Neural cell (in vitro differentiated cells): ENCODE results near the gene CPNE2. TPM values are rescaled to one million over a fixed set of nuclear protein-coding genes. Genes with fewer than 3 reads are reported as not detected.

ENCODE experiments used
- H2AFZ ChIP-seq: fragments of 200-600, 300-800 bp; sonication (generic), shearing (Covaris generic); 2 replicates; pipeline ENCODE4 v1.6.0; 2014; ENCODE audit warnings: low read depth, mild to moderate bottlenecking, antibody characterized with exemption, low read length, moderate library complexity
- H3F3A ChIP-seq: fragments of 200-600 bp; shearing (Covaris generic); 2 replicates; pipeline ENCODE4 v1.6.1; 2016; ENCODE audit warnings: mild to moderate bottlenecking, moderate library complexity, mixed read lengths, antibody characterized with exemption, low read length; ENCODE audit not compliant: insufficient read depth, poor library complexity, severe bottlenecking
- H3K27ac ChIP-seq: fragments of 200-600, 300-800 bp; sonication (generic), shearing (Covaris generic); 2 replicates; pipeline ENCODE4 v1.5.1; 2014; ENCODE audit warnings: mild to moderate bottlenecking, low read length, moderate library complexity
- H3K27me3 ChIP-seq: fragments of 300-800, 200-600 bp; sonication (generic), shearing (Covaris generic); 2 replicates; pipeline ENCODE4 v1.6.0; 2014; ENCODE audit warnings: mild to moderate bottlenecking, low read depth, low read length, moderate library complexity; ENCODE audit not compliant: insufficient read depth
- H3K36me3 ChIP-seq: fragments of 300-800, 200-600 bp; sonication (generic), shearing (Covaris generic); 2 replicates; pipeline ENCODE4 v1.5.1; 2014; ENCODE audit warnings: mild to moderate bottlenecking, antibody characterized with exemption, low read length, moderate library complexity; ENCODE audit not compliant: insufficient read depth
- H3K4me2 ChIP-seq: fragments of 300-800, 200-600 bp; sonication (generic), shearing (Covaris generic); 2 replicates; pipeline ENCODE4 v1.6.0; 2014; ENCODE audit warnings: mild to moderate bottlenecking, low read length
- H3K4me3 ChIP-seq: fragments of 300-800, 200-600 bp; sonication (generic), shearing (Covaris generic); 2 replicates; pipeline ENCODE4 v1.5.1; 2014; ENCODE audit warnings: mild to moderate bottlenecking, low read length, moderate library complexity
- H3K79me2 ChIP-seq: fragments of 200-600 bp; shearing (Covaris generic); replicated peaks from 2 replicates; pipeline ENCODE4 v1.6.0; 2014; ENCODE audit warnings: mild to moderate bottlenecking, low read length, moderate library complexity; ENCODE audit not compliant: insufficient read depth
- H3K9ac ChIP-seq: fragments of 300-800, 200-600 bp; sonication (generic), shearing (Covaris generic); 2 replicates; pipeline ENCODE4 v1.6.1; 2016; ENCODE audit warnings: mild to moderate bottlenecking, low read length, mixed read lengths
- H3K9me2 ChIP-seq: fragments of 200-600 bp; shearing (Covaris generic); 2 replicates; pipeline ENCODE4 v1.6.1; 2016; ENCODE audit warnings: mild to moderate bottlenecking, low read length, mixed read lengths; ENCODE audit not compliant: insufficient read depth
- H3K9me3 ChIP-seq: fragments of 200-600, 300-800 bp; sonication (generic), shearing (Covaris generic); 2 replicates; pipeline ENCODE4 v1.6.1; 2016; ENCODE audit warnings: mild to moderate bottlenecking, mixed run types, low read length, moderate library complexity, mixed read lengths
- H4K20me1 ChIP-seq: fragments of 200-600 bp; shearing (Covaris generic); 2 replicates; pipeline ENCODE4 v1.6.1; 2016; ENCODE audit warnings: mild to moderate bottlenecking, mixed run types; ENCODE audit not compliant: insufficient read depth
- CTCF ChIP-seq: fragments of 450-650 bp; IDR thresholded peaks from 2 replicates; pipeline ENCODE4 v1.5.1; 2014; ENCODE audit warnings: antibody characterized with exemption, mild to moderate bottlenecking, moderate library complexity; ENCODE audit not compliant: poor library complexity, severe bottlenecking
- EP300 ChIP-seq: fragments of 450-650 bp; conservative IDR thresholded peaks from 2 replicates; pipeline ENCODE4 v1.6.1; 2014; ENCODE audit warnings: antibody characterized with exemption, mild to moderate bottlenecking, moderate library complexity; ENCODE audit not compliant: poor library complexity, severe bottlenecking
- EZH2 ChIP-seq: fragments of 200-600, 300-800 bp; shearing (Covaris generic), sonication (generic); IDR thresholded peaks from 2 replicates; pipeline ENCODE4 v1.6.1; 2014; ENCODE audit warnings: antibody characterized with exemption, low read length, borderline replicate concordance, mild to moderate bottlenecking; ENCODE audit not compliant: insufficient read depth, poor library complexity, severe bottlenecking
- MXI1 ChIP-seq: fragments of 450-650 bp; conservative IDR thresholded peaks from 2 replicates; pipeline ENCODE4 v1.6.1; 2014; ENCODE audit warnings: antibody characterized with exemption, mild to moderate bottlenecking; ENCODE audit not compliant: poor library complexity, severe bottlenecking
- POLR2AphosphoS5 ChIP-seq: IDR thresholded peaks from 2 replicates; pipeline ENCODE4 v1.6.1; 2012
- RAD21 ChIP-seq: fragments of 450-650 bp; conservative IDR thresholded peaks from 2 replicates; pipeline ENCODE4 v1.6.1; 2014; ENCODE audit warnings: antibody characterized with exemption, mild to moderate bottlenecking, moderate library complexity
- REST ChIP-seq: IDR thresholded peaks from 2 replicates; pipeline ENCODE4 v1.6.1; 2012; ENCODE audit warnings: borderline replicate concordance
- SMC3 ChIP-seq: fragments of 450-650 bp; conservative IDR thresholded peaks from 2 replicates; pipeline ENCODE4 v1.6.1; 2014; ENCODE audit warnings: antibody characterized with exemption, mild to moderate bottlenecking, moderate library complexity; ENCODE audit not compliant: poor library complexity
- TAF1 ChIP-seq: IDR thresholded peaks from 2 replicates; pipeline ENCODE4 v1.6.1; 2012; ENCODE audit warnings: low read depth
- polyA plus RNA-seq: library from polyadenylated mRNA; depleted of rRNA; stranded (reverse); fragments of >200 nt; gene quantifications from 2 replicates; pipeline ENCODE4 v1.2.3, GENCODE V29; 2014

The CPNE2 gene
- polyA plus RNA-seq, 1 donor from 2014 or later: 18.6 TPM

- Histone ChIP-seq H3K27me3 (no peaks in the 10 kb centered on the region), H3F3A (no peaks in the 10 kb centered on the region), H3K9ac (no peak overlapping the region), H2AFZ (no peak overlapping the region), H3K36me3 (no peaks in the 10 kb centered on the region), H4K20me1 (no peaks in the 10 kb centered on the region), H3K27ac (no peak overlapping the region), H3K9me2 (no peaks in the 10 kb centered on the region), H3K4me2 (no peak overlapping the region), H3K9me3 (no peaks in the 10 kb centered on the region), H3K4me3 (no peak overlapping the region), H3K79me2 (no peaks in the 10 kb centered on the region)
- TF ChIP-seq POLR2AphosphoS5 (no peak), CTCF (no peak), REST (no peak), RAD21 (no peak), TAF1 (no peak), SMC3 (no peak), EZH2 (no peak)
Measured at GRCh38 chr16:57044931-57045693, 47.3 kb upstream of the CPNE2 start.

DNA sequence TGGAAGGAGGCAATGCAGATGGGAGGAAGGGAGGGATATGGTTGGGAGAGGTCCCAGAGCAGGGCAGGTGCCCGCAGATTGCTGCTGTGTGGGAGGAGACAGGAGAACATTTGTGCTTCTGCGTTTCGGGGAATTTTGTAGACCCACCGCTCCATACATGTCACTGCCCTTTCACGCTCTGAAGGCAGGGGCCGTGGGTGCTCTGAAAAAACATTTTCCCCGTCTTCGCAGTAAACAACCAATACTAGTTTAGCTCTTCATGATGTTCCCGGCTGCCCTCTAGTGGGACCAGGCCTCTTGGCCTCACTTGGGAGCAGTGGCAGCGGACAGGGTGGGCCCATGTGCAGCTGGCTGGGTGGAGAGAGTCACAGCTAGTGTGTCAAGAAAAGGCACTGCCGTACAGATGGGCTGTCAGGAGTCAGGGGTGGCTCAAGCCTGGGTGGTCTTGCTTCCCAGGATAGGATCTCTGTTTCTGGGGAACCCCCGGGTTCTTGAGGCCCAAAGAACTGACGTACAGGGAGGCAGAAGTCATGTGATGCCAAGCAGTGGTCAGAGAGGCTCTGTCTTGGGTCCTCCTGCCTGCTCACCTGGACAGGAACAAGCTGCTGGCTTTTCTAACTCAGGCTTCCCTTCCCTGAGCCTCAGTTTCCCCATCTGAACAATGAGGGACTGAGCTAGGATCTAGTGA lies 46.5 kb upstream of the CPNE2 start:
- Histone ChIP-seq H3K4me2 (no peak overlapping the region), H3K27ac (no peak overlapping the region), H3K9ac (no peak overlapping the region), H2AFZ (no peak overlapping the region), H3K79me2 (no peaks in the 10 kb centered on the region), H3K36me3 (no peaks in the 10 kb centered on the region), H3K27me3 (no peaks in the 10 kb centered on the region), H3K9me2 (no peaks in the 10 kb centered on the region), H3K4me3 (no peak overlapping the region), H3K9me3 (no peaks in the 10 kb centered on the region), H3F3A (no peaks in the 10 kb centered on the region), H4K20me1 (no peaks in the 10 kb centered on the region)
- TF ChIP-seq RAD21 (peak; percentile 22), CTCF (peak; percentile 46), TAF1 (no peak), EP300 (no peak), POLR2AphosphoS5 (no peak), SMC3 (peak; percentile 18), MXI1 (no peak), EZH2 (no peak), REST (no peak)
